ENCODE data around the gene DPCD.

The DPCD gene

DNA sequence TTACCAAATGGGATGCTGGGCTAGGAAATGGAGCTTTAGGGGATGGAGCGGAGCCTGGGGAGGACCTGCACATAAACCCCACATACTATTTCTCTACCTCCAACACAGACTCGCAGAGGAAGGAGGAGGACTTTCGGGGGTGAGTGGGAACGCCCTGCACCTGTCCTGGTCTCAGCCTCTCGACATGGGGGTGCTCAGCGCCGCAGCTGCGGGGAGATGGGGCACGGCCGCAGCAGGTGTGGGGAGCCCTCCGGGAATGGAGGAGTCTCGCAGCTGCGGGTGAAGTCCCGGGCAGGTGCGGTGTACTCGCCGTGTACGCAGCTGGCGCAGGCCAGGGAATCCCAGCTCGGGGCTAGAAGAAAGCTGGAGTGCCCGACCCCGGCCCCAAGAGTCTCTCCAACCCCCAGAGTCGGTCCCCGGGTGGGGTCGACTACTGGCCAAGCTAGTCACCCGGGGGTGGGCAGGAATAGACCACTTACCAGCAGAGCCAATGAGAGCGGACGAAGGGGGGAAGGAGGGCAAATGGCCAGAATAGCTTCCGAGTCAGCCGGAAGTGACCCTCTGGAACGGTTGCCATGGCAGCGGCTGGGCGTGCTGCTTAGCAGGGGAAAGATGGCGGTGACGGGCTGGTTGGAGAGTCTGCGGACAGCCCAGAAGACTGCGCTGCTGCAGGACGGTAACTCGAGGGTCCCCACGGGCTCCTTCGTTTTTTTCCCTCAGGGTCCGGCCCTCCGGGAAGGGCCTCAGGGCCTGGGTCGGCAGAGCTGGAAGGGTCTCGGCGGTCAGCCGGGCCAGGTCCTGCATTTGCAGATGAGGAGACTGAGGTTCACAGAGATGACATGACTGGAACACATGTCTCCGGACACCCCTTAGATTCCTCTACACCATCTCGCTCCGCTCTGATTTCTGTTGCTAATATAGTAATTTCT is at the start of gene DPCD, which contains the start of gene POLL:
TSS of gene DPCD (plus strand) at position 597 of the 929 bp plus-strand sequence. CDS start at position 613, 16 bp downstream.
TSS of gene POLL (minus strand) at position 533 of the 929 bp plus-strand sequence. CDS start 897 bp downstream, outside the sequence.
- Histone ChIP-seq H3K9me3 (ENCODE audit: low read length) (no peaks in the 10 kb centered on the region), H3K36me3 (ENCODE audit: insufficient read depth, low read length) (peaks cover 4% of the 10 kb centered on the region; the same call in 1 of the 2 replicates), H2AFZ (ENCODE audit: low read length) (peak within 1 kb of the TSS; percentile 79; the same call in 1 of the 2 replicates), H3F3A (ENCODE audit: insufficient read depth, low read length) (no peaks in the 10 kb centered on the region), H3K4me2 (ENCODE audit: low read length) (peak within 1 kb of the TSS; percentile 72), H4K20me1 (ENCODE audit: insufficient read depth, low read length) (no peaks in the 10 kb centered on the region), H3K9me2 (ENCODE audit: low read depth, low read length) (no peaks in the 10 kb centered on the region), H3K4me3 (ENCODE audit: low read depth, low read length, poor library complexity, severe bottlenecking) (peak within 1 kb of the TSS; percentile 81), H3K4me1 (ENCODE audit: insufficient read depth, low read length, severe bottlenecking) (peaks cover 17% of the 10 kb centered on the region), H3K79me2 (ENCODE audit: insufficient read depth, low read length) (no peaks in the 10 kb centered on the region), H3K9ac (ENCODE audit: low read length) (peak within 1 kb of the TSS; percentile 77), H3K27me3 (ENCODE audit: insufficient read depth, low read length) (no peaks in the 10 kb centered on the region), H3K27ac (ENCODE audit: low read depth, low read length, poor library complexity, severe bottlenecking) (no peak within 1 kb of the TSS)
- TF ChIP-seq, protein P1, sequence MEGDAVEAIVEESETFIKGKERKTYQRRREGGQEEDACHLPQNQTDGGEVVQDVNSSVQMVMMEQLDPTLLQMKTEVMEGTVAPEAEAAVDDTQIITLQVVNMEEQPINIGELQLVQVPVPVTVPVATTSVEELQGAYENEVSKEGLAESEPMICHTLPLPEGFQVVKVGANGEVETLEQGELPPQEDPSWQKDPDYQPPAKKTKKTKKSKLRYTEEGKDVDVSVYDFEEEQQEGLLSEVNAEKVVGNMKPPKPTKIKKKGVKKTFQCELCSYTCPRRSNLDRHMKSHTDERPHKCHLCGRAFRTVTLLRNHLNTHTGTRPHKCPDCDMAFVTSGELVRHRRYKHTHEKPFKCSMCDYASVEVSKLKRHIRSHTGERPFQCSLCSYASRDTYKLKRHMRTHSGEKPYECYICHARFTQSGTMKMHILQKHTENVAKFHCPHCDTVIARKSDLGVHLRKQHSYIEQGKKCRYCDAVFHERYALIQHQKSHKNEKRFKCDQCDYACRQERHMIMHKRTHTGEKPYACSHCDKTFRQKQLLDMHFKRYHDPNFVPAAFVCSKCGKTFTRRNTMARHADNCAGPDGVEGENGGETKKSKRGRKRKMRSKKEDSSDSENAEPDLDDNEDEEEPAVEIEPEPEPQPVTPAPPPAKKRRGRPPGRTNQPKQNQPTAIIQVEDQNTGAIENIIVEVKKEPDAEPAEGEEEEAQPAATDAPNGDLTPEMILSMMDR (IDR thresholded peaks at IDR 0.05; ENCODE audit: low read length), result no peak
- TF ChIP-seq EZH2 (IDR thresholded peaks at IDR 0.05; ENCODE audit: borderline replicate concordance, low read length), result no peak

DNA sequence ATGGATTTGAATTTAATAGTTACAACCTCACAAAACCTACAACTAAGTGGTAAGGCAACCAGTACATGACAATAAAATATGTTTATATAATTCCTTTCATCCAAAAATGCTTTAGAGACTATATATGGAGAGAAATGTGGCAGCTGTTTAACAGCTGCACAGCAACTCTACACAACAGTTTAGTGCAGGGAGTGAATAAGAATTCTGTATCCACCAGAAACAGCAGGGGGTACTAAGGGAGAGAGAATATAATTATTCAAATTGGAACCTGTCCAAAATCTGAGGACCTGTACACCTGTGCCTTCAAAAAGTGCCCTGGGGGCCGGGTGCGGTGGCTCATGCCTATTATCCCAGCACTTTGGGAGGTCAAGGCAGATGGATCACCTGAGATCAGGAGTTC is 49.7 kb upstream of the DPCD start:
- Histone ChIP-seq H3K27me3 (ENCODE audit: insufficient read depth, low read length) (no peaks in the 10 kb centered on the region), H3K79me2 (ENCODE audit: insufficient read depth, low read length) (no peaks in the 10 kb centered on the region)
- TF ChIP-seq, protein P1 (IDR thresholded peaks at IDR 0.05; ENCODE audit: low read length), result no peak
- TF ChIP-seq EZH2 (IDR thresholded peaks at IDR 0.05; ENCODE audit: borderline replicate concordance, low read length), result no peak

DNA sequence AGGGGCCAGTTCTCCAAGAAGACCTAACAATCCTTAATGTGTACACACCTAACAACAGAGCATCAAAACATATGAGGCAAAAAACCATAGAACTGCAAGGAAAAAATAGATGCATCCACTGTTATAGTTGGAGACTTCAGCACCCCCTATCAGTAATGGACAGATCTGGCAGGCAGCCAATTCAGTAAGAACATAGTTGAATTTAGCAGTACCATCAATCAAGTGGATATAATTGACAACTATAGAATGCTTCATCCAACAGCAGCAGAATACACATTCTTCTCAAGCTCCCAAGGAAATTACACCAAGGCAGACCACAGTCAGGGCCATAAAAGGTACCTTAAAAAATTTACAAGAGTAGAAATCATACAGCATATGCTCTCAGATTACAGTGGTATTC is 42.2 kb upstream of the DPCD start:
- no peaks in the 10 kb centered on the region for H3F3A ChIP-seq (ENCODE audit: insufficient read depth, low read length)
- no peak for TF ChIP-seq EZH2 (IDR thresholded peaks at IDR 0.05; ENCODE audit: borderline replicate concordance, low read length)
- TF ChIP-seq, protein P1 (IDR thresholded peaks at IDR 0.05; ENCODE audit: low read length), result no peak
- no peak overlapping the region for H2AFZ ChIP-seq (ENCODE audit: low read length)
- no peaks in the 10 kb centered on the region for H3K4me1 ChIP-seq (ENCODE audit: insufficient read depth, low read length, severe bottlenecking)
- H3K79me2 ChIP-seq (ENCODE audit: insufficient read depth, low read length), result no peaks in the 10 kb centered on the region
- H3K36me3 ChIP-seq (ENCODE audit: insufficient read depth, low read length), result no peaks in the 10 kb centered on the region
- no peaks in the 10 kb centered on the region for H4K20me1 ChIP-seq (ENCODE audit: insufficient read depth, low read length)
- H3K9me3 ChIP-seq (ENCODE audit: low read length), result no peaks in the 10 kb centered on the region
- no peak overlapping the region for H3K27ac ChIP-seq (ENCODE audit: low read depth, low read length, poor library complexity, severe bottlenecking)
- no peaks in the 10 kb centered on the region for H3K27me3 ChIP-seq (ENCODE audit: insufficient read depth, low read length)
- H3K9ac ChIP-seq (ENCODE audit: low read length), result no peak overlapping the region
- no peak overlapping the region for H3K4me3 ChIP-seq (ENCODE audit: low read depth, low read length, poor library complexity, severe bottlenecking)
- no peaks in the 10 kb centered on the region for H3K9me2 ChIP-seq (ENCODE audit: low read depth, low read length)
- H3K4me2 ChIP-seq (ENCODE audit: low read length), result no peak overlapping the region

More for the DNA sequence above, 49.7 kb upstream of the DPCD start:
- H2AFZ ChIP-seq (ENCODE audit: low read length), result no peak overlapping the region
- no peak overlapping the region for H3K27ac ChIP-seq (ENCODE audit: low read depth, low read length, poor library complexity, severe bottlenecking)
- H3K36me3 ChIP-seq (ENCODE audit: insufficient read depth, low read length), result no peaks in the 10 kb centered on the region
- no peak overlapping the region for H3K4me2 ChIP-seq (ENCODE audit: low read length)
- no peaks in the 10 kb centered on the region for H3F3A ChIP-seq (ENCODE audit: insufficient read depth, low read length)
- no peak overlapping the region for H3K9ac ChIP-seq (ENCODE audit: low read length)
- no peaks in the 10 kb centered on the region for H3K9me3 ChIP-seq (ENCODE audit: low read length)
- H3K4me3 ChIP-seq (ENCODE audit: low read depth, low read length, poor library complexity, severe bottlenecking), result no peak overlapping the region
- no peaks in the 10 kb centered on the region for H4K20me1 ChIP-seq (ENCODE audit: insufficient read depth, low read length)
- H3K4me1 ChIP-seq (ENCODE audit: insufficient read depth, low read length, severe bottlenecking), result no peaks in the 10 kb centered on the region
- no peaks in the 10 kb centered on the region for H3K9me2 ChIP-seq (ENCODE audit: low read depth, low read length)

All from OCI-LY1 (cell line).